ENCODE results near the gene COL4A2.

COL4A2 gene

DNA sequence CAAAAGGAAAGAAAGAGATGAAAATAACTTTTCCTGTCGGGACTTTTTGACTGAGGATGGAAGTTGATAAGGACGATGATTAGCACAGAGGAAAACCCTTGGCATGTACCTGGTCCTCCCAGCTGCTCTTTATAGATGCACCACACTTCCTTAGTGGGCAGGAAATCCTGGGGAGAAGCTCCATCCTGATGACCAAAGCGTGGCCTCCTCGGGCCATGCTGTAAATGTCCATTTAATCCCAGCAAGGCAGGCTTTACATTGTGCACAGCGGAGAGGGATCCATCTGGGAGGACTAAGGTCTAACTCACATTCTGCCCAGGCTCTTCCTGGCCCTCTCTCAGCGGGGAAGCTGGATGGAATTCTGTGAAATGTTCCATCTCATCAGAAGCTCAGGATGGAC, 113.5 kb downstream of the COL4A2 start:
- no peak for DNase-seq (ENCODE audit: low read depth, low spot score)
- H3K4me3 ChIP-seq (ENCODE audit: low read length): no peak overlapping the region

DNA sequence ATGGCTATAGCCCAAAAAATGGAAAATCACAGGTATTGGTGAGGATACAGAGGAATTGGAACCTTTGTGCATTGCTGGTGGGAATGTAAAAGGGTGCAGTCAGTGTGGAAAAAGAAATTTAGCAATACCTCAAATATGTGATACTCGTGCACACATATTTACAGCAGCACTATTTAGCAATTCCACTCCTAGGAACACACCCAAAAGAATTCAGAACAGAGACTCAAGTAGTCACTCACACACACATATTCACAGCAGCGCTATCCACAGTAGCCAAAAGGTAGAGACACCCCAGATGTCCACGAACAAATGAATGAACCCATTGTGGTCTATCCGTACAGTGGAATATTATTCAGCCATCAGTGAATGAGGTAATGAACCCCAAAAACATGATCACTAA, 114.0 kb downstream of the COL4A2 start:
- no peak for DNase-seq (ENCODE audit: low read depth, low spot score)
- no peak overlapping the region for H3K4me3 ChIP-seq (ENCODE audit: low read length)

DNA sequence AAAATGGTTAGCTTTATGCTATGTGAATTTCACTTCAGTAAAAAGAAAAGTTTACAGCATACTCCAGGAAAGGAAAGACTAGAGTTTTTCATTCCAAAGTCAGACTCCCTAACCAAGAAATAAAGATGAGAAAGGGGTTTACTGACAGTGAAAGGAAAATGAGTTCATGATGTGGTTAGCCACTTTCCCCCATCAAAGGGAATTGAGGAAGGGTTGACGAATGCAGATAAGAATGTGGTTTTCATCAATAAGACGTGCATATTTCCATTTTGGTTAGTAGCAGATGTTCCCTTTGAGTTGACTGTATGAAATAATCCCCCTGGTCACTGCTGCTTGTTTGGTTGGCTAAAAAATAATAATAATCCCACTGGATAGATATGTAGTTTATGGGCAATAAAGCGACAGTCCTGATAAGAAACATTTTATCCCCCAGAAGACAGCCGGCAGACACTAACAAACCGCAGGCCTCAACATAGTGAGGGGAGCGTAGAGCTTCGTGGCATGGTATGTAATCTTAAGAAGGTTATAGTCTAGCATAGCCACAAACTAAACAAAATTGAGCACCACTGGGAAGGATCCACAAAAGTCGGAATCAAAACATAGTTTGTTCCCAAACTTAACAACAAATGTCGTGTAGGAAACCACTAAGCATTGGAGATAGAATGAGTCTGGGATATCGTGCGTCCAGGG, 114.8 kb downstream of the COL4A2 start:
- H3K4me3 ChIP-seq (ENCODE audit: low read length): no peak overlapping the region
- peak; percentile 97 for DNase-seq (ENCODE audit: low read depth, low spot score)

DNA sequence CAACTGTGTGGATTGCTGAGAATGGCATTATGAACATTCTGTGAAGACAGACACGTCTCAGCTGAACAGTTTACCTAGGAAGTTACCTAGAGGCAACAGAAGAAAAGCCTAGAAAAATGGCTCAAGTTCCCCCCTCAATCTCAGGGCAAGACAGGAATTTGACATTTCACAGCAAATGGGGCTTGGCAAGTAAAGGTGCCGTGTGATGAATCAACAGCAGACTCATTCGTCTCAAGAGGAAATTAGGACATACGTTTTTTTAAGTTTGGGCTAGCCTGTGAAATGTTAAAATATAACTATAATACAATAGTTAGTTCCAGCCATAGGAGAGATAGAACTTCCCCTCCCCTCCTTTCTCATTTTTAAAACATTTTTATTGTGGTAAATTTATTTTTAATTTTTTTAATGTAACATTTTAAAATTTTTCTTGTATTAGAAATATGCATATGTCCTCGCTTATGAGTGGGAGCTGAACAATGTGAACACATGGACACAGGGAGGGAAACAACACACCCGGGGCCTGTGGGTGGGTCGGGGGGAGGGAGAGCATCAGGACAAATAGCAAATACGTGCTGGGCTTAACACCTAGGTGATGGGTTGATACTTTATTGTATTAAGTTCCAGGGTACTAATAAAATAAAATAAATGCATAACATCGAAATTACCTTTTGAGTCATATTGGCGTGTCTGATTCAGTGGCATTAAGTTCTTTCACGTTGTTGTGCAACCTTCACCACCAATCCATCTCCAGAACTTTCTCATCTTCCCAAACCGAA, 116.0 kb downstream of the COL4A2 start:
- no peak overlapping the region for H3K4me3 ChIP-seq (ENCODE audit: low read length)
- no peak for DNase-seq (ENCODE audit: low read depth, low spot score)

DNA sequence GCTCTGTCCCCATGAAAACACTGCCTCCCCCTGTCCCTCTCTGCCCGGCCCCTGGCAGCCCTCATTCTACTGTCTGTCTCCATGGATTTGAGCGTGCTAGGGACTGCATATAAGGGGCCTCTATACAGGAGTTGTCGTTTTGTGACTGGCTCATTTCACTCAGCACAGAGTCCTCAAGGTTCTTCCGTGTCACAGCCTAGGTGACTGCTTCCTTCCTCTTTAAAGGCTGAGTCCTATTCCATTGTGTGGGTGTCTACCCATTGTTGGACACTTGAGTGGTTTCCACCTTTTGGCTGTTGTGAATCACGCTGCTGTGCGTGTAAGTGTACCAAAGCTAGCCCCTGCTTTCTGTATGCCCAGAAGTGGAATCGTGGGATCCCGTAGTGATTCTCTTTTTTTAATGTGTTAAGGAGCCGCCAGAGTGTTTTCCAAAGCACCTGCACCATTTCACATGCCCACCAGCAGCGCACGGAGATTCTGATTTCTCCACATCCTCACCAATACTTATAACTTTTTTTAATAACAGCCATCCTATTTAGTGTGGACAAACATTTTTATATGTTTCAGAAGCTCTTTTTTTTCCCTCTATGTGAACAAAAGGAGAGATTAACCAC, 116.7 kb downstream of the COL4A2 start:
- no peak for DNase-seq (ENCODE audit: low read depth, low spot score)
- H3K4me3 ChIP-seq (ENCODE audit: low read length): no peak overlapping the region

DNA sequence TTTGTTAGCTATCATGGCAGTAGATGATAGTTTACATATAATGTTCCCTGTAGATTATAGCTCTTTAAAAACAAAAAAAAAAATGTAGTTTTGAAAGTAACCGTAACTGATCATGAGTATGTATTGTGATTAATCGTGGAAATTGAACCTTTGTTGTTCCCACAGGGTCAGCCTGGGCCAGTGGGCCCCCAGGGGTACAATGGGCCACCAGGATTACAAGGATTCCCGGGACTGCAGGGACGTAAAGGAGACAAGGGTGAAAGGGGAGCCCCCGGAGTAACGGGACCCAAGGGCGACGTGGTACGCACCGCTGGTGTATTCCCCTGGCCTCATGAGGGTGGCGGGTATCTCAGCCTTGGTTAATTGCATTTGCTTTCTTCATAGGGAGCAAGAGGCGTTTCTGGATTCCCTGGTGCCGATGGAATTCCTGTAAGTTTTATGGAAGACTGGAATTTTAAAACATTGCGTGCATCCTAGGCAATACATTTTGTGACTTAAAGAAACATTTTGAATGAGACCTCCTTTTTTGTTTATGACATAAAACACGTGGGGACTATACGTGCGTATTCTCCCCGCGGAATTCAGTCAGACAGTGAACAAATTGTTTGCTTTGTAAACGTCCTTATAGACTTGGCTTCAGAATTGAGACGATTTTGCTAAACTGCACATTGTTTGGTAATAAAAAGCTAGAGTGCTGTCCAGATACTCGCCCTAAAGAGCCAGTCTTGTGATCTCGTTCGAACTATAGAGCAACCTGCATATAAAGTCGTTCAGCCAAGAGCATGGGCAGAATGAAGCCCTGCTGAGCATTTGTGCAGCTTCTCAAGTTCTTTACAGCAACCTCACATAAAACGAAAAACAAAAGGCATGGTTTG, 117.7 kb downstream of the COL4A2 start:
- H3K4me3 ChIP-seq (ENCODE audit: low read length): no peak overlapping the region
- no peak for DNase-seq (ENCODE audit: low read depth, low spot score)

DNA sequence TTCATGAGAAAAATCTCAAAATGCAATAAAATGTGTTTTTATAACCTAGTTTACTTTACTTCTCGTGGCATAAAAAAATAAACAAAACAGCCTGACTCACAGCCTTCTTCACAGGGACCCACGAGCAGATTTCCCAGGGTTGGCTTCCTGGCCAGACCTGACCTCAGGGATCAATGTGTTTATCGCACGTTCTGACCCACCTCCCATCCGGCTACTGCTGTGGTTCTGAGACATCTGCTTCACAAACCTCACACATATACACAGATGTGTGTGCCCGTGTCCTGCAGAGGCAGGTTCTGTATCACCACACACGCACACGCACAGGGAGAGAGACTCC, 118.3 kb downstream of the COL4A2 start:
- H3K4me3 ChIP-seq (ENCODE audit: low read length): no peak overlapping the region
- DNase-seq (ENCODE audit: low read depth, low spot score): no peak

DNA sequence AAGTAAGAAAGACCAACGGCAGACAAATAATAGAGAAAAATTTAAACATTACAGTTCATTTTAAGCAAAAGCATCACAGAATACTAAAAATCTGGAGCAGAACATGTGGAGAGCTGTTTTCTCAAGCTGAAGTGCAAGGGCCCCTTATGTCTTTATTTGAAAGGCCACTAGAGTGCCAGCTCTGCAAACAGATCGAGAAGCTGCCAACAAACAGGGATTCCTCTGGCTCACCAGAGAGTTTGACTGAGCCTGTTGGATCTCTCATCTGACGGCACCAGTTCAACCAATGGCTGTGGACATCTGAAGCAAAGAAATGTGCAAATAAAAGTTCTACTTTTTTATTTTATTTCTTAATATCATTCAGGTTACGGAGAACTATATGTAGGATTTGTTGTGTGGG, 119.7 kb downstream of the COL4A2 start:
- no peak for DNase-seq (ENCODE audit: low read depth, low spot score)
- H3K4me3 ChIP-seq (ENCODE audit: low read length): no peak overlapping the region

DNA sequence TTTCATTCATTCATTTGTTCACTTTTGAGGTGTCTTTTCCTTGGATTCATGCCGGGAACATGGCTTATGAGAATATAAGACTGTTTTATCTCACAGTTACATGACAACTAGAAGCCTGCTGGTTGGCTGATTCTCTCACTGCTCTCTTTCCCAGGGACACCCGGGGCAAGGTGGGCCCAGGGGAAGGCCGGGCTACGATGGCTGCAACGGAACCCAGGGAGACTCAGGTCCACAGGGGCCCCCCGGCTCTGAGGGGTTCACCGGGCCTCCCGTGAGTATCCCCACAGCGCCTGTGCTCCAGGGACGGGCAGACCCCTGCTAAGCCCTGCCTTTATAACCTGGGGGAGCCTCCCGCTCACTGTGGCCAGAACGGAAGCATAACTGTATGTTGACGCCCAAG, 121.2 kb downstream of the COL4A2 start:
- no peak for DNase-seq (ENCODE audit: low read depth, low spot score)

DNA sequence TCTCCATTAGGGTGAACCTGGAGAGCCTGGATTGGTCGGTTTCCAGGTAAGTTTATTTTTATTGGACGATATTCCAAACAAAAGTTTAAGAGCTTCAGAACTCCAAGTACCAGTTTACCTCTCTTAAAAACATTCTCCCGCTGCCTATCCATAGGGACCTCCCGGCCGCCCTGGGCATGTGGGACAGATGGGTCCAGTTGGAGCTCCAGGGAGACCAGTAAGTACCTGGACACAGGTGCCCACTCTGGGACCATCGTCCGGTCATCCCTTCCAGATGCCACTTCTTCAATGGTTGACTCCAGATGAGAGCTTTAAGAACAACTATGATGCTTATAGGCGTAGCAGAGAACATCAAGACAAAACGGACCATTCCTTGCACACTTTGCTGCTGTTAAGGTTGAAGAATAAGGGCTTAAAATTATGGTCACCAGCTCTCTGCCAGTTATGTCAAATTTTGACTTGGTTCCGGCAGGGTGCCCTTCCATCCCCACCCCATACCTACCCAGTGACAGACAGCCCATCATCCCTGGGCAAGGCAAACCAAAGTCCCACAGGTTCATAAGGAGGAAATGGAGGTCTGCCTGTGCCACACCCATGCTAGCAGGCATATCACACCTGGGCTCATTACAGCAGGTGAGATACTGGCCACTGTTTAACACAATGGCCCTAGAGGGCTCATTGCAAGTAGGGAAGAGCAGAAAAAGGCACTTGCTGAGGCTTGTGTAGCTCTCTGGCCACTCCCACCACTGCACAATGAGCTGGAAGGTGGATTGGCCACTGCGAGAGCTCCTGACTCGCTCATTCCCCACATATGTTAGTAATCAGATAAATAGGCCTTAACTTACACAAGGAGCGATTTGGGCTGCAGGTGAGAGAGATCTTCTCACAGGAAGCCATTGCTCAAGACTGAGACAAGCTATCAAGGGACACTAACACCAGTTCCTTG, 123.6 kb downstream of the COL4A2 start:
- DNase-seq (ENCODE audit: low read depth, low spot score): no peak
- H3K4me3 ChIP-seq (ENCODE audit: low read length): no peak overlapping the region

More for the DNA sequence above, 121.2 kb downstream of the COL4A2 start:
- H3K4me3 ChIP-seq (ENCODE audit: low read length): no peak overlapping the region

DNA sequence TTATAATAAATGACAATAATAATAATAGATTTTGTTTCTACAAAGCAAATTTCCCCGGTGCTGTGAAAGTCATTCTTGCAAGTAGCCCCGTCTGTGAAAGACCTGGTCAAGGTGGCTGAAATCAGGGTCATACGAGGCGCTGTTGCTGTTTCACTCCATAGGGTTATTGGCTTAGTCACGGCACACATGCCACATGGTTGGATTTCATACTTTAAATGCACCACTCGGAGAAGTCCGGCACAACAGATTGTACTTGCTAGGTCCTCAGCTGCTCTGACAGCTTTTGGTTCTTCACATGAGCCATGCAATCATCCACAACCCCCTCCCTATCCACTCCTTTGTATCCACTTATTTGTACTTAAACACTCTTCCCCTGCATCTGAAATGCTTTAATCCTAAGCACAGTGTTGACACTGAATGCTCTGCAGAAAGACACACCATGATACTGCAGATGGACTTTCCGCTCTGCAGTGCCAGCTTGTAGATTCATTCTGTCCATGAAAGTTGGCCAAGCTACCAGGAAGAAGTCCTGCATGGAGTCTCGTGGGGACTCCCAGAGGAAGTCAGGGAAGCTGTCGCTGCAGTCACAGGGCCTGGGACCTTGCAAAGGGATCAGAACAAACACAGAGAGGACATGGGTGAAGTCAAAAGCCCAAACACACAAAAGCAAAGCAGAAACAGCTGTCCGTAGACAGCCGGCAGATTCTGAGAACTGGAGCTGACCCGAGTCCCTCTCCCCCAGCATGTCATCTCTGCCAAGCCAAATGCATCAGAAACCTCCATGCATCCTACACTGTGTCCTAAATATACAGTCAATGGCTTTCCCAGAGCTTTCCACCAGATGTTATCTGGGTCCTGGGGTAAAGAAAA, 124.6 kb downstream of the COL4A2 start:
- no peak for DNase-seq (ENCODE audit: low read depth, low spot score)
- H3K4me3 ChIP-seq (ENCODE audit: low read length): no peak overlapping the region

DNA sequence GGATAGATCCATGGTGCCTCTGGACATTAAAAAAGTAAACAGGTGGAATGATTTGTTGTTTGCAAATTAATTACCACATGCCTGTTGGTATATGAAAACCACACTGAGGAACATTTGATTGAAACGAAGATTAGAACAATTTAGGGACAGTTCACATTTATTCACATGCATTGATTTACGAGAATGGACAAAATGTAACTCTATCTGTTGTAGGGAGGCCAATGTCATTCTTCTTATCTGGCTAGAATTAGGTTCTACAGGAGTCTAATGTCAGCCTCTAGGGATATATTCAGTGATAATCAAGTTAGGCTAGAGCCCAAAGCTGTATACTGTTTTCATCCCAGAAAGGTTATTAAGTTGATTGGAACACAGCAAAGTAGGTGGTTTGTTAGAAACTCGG, 125.4 kb downstream of the COL4A2 start:
- no peak for DNase-seq (ENCODE audit: low read depth, low spot score)

DNA sequence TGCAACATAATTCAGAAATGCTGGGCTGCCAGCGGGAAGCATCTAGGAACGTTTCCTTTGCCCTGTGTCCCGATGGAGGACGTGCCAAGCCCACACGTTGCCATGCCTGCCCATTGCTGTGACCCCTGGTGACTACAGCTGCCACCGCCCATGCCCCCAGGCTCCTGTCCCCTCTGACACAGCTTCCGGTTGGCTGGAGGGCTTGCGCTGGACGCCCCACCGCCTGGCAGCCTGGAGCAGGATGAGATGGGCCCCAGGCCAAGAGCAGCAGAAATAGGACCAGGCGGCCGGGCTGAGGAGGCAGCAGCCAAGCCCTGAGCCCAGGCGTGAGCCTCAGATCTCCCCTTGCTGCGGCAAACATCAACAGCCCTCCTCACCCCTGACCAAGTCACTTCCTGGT, 125.9 kb downstream of the COL4A2 start:
- no peak for DNase-seq (ENCODE audit: low read depth, low spot score)

More for the DNA sequence above, 125.4 kb downstream of the COL4A2 start:
- no peak overlapping the region for H3K4me3 ChIP-seq (ENCODE audit: low read length)

DNA sequence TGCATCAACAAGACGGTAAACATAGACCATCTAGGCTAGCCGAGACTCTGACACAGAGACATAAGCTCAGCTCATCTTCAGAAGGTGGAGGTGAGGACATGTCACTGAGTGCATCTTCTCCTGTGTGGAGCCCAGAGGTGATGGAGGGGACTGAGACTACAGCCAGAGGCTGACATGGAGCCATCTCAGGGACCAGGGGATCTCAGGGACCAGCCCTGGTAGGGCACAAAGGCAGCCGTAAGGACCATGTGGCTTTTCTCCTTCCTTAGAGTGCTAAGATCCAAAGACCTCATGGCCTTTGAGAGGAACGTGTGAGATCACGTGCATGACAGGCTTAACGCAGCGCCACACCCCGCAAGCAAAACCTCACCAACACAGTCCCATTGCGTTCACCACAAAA, 127.5 kb downstream of the COL4A2 start:
- no peak overlapping the region for H3K4me3 ChIP-seq (ENCODE audit: low read length)
- no peak for DNase-seq (ENCODE audit: low read depth, low spot score)

More for the DNA sequence above, 125.9 kb downstream of the COL4A2 start:
- no peak overlapping the region for H3K4me3 ChIP-seq (ENCODE audit: low read length)

DNA sequence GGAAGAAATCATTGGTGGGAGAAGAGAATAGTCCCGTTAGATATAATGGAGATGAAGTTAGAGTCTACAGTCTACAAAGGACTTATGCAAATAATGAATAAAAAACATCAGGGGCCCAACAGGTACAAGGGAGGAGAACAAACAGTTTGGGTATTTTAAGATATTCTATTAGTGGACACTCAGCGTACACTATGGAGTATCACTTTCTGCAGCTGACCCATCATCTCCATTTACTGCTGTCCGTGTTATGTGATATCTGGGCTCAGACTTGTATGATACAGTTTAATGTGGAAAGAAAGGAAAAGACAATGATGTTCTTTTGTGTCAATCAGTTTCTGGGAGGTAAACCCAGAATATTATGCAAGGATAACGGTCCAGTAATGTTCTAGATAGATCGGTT, 128.2 kb downstream of the COL4A2 start:
- no peak for DNase-seq (ENCODE audit: low read depth, low spot score)
- H3K4me3 ChIP-seq (ENCODE audit: low read length): no peak overlapping the region

DNA sequence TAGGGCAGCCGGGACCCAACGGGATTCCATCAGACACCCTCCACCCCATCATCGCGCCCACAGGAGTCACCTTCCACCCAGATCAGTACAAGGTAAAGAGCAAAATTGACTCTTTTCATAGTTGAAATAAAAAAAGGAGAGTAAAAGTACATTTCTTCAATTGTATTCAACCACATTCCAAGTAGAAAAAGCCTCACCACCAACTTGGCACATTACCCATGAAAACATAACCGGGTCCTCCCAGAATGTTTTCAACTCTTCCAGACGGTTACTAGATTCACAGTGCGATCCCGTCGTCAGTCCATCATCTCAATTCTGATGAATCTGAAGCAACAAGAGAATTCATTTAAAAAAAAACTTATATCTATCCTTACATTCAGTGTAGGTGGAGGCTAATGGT, 129.2 kb downstream of the COL4A2 start:
- H3K4me3 ChIP-seq (ENCODE audit: low read length): no peak overlapping the region
- DNase-seq (ENCODE audit: low read depth, low spot score): no peak

DNA sequence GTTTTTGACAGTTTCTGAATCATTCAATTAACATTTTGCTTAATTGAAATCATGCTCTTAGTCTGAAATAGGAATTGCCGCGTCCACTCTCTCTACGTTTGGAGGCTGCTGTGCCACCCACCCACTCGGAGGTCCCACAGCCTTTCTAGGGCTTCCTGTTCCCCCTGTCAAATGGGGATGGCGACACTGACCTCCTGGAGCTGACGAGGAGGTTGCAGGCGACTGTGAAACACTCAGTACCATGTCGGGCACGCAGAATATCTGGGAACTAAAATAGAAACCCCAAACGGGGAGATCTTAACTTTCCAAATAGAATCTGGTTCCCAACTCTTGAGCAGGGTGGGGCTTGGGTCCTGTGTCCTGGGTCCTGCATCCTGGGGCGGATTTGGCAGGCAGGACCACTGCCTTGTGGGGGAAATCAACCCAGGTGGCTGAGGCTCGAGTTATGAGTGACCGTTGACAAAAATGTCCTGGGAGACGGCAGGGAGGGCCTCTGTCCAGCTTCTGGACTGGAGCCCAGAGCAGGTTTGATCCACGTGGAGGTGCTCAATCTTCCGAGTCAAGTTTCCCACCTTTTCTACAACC, 129.8 kb downstream of the COL4A2 start:
- no peak overlapping the region for H3K4me3 ChIP-seq (ENCODE audit: low read length)
- DNase-seq (ENCODE audit: low read depth, low spot score): no peak
